WTC11 (cell line): Measurements from ENCODE around the gene UBE2H. TPM values are rescaled to one million over a fixed set of nuclear protein-coding genes. Genes with fewer than 3 reads are reported as not detected.
"Not testable (repeated sequence)": the region's sequence is repeated elsewhere in the genome, so short reads cannot be mapped to it uniquely, and the experiment has no call there.

Experiments used
- ATAC-seq: fragments of 200-7000 bp; cut with Tn5 transposase; 2 replicates; pipeline ENCODE4 v1.10.0; 2021; ENCODE audit warnings: mild to moderate bottlenecking, moderate library complexity
- CTCF ChIA-PET: fragments of 300-600 bp; sonication (Branson Sonifier 250); formaldehyde crosslinking; loops from one replicate; lab custom pipeline; 2021; ENCODE audit warnings: antibody characterized with exemption; lab: Charles Lee
- POLR2A ChIA-PET: fragments of 350-600 bp; sonication (Branson Sonifier 250); formaldehyde crosslinking; loops from one replicate; lab custom pipeline; 2021; ENCODE audit warnings: antibody characterized with exemption; lab: Charles Lee
- DNase-seq: peaks from one replicate; pipeline ENCODE4 v3.0.0; 2021; ENCODE audit warnings: low spot score
- H3K27ac Mint-ChIP-seq: 2 replicates; pipeline ENCODE4 v1.8.0; 2021; ENCODE audit warnings: mixed read lengths
- H3K27me3 Mint-ChIP-seq: 2 replicates; pipeline ENCODE4 v1.8.0; 2021; ENCODE audit warnings: low read depth, mild to moderate bottlenecking, moderate library complexity, mixed read lengths
- H3K36me3 Mint-ChIP-seq: 2 replicates; pipeline ENCODE4 v1.8.0; 2021; ENCODE audit warnings: mixed read lengths
- H3K4me1 Mint-ChIP-seq: 2 replicates; pipeline ENCODE4 v1.8.0; 2022; ENCODE audit warnings: mixed read lengths
- H3K4me3 Mint-ChIP-seq: 2 replicates; pipeline ENCODE4 v1.8.0; 2021; ENCODE audit warnings: mild to moderate bottlenecking, moderate library complexity, mixed read lengths
- H3K9me3 Mint-ChIP-seq: 2 replicates; pipeline ENCODE4 v1.8.0; 2021; ENCODE audit warnings: mixed read lengths
- CBFB ChIP-seq: sonication (generic); formaldehyde crosslinking; IDR thresholded peaks from 2 replicates; pipeline ENCODE4 v1.8.1; 2022; ENCODE audit warnings: mild to moderate bottlenecking, low read depth, missing genetic modification reagents
- CREB1 ChIP-seq: sonication (generic); formaldehyde crosslinking; IDR thresholded peaks from 2 replicates; pipeline ENCODE4 v1.8.0; 2023; ENCODE audit warnings: mild to moderate bottlenecking, missing genetic modification reagents
- CREM ChIP-seq: sonication (generic); formaldehyde crosslinking; IDR thresholded peaks from 2 replicates; pipeline ENCODE4 v1.8.1; 2022; ENCODE audit warnings: mild to moderate bottlenecking, missing genetic modification reagents, moderate library complexity
- FOXK1 ChIP-seq: sonication (generic); formaldehyde crosslinking; IDR thresholded peaks from 2 replicates; pipeline ENCODE4 v1.8.0; 2022; ENCODE audit warnings: mild to moderate bottlenecking, moderate library complexity, missing genetic modification reagents
- HMGA2 ChIP-seq: fragments of 250-450 bp; sonication (Bioruptor Pico); IDR thresholded peaks from 2 replicates; pipeline ENCODE4 v1.4.0; 2021; ENCODE audit warnings: mild to moderate bottlenecking, moderate library complexity
- KAT7 ChIP-seq: sonication (generic); formaldehyde crosslinking; IDR thresholded peaks from 2 replicates; pipeline ENCODE4 v1.8.1; 2023; ENCODE audit warnings: missing genetic modification reagents, mild to moderate bottlenecking, borderline replicate concordance
- NFE2L1 ChIP-seq: sonication (generic); formaldehyde crosslinking; IDR thresholded peaks from 2 replicates; pipeline ENCODE4 v1.8.1; 2023; ENCODE audit warnings: missing genetic modification reagents
- OVOL2 ChIP-seq: fragments of 250-450 bp; sonication (Bioruptor Pico); IDR thresholded peaks from 2 replicates; pipeline ENCODE4 v1.9.0; 2021; ENCODE audit warnings: mild to moderate bottlenecking, borderline replicate concordance
- RORB ChIP-seq: fragments of 250-450 bp; sonication (Bioruptor Pico); IDR thresholded peaks from 2 replicates; pipeline ENCODE4 v1.9.0; 2021; ENCODE audit warnings: mild to moderate bottlenecking
- TEAD1 ChIP-seq: sonication (generic); formaldehyde crosslinking; IDR thresholded peaks from 2 replicates; pipeline ENCODE4 v1.8.0; 2022; ENCODE audit warnings: mild to moderate bottlenecking, missing genetic modification reagents
- ZNF121 ChIP-seq: sonication (generic); formaldehyde crosslinking; IDR thresholded peaks from 2 replicates; pipeline ENCODE4 v1.8.0; 2023; ENCODE audit warnings: missing genetic modification reagents
- ZNF396 ChIP-seq: fragments of 250-450 bp; sonication (Bioruptor Pico); IDR thresholded peaks from 2 replicates; pipeline ENCODE4 v1.8.0; 2021; ENCODE audit warnings: mild to moderate bottlenecking, moderate library complexity, borderline replicate concordance
- ZNF416 ChIP-seq: fragments of 250-450 bp; sonication (Bioruptor Pico); IDR thresholded peaks from 2 replicates; pipeline ENCODE4 v1.9.0; 2021; ENCODE audit warnings: mild to moderate bottlenecking, inconsistent platforms
- total RNA-seq: library from RNA; stranded (reverse); gene quantifications from 3 replicates; pipeline ENCODE4 v1.2.3, GENCODE V29; 2021
- TF ChIP-seq, protein P1 (sequence below): sonication (generic); formaldehyde crosslinking; IDR thresholded peaks from 2 replicates; pipeline ENCODE4 v1.8.0; 2022; ENCODE audit warnings: mild to moderate bottlenecking, missing genetic modification reagents
- TF ChIP-seq, protein P2 (sequence below): sonication (generic); formaldehyde crosslinking; IDR thresholded peaks from 2 replicates; pipeline ENCODE4 v1.8.0; 2023; ENCODE audit warnings: mild to moderate bottlenecking, missing genetic modification reagents
- TF ChIP-seq, protein P3 (sequence below): fragments of 250-450 bp; sonication (Bioruptor Pico); IDR thresholded peaks from 2 replicates; pipeline ENCODE4 v1.9.0; 2021; ENCODE audit warnings: moderate library complexity, mild to moderate bottlenecking, inconsistent platforms, borderline replicate concordance
- TF ChIP-seq, protein P4 (sequence below): sonication (generic); formaldehyde crosslinking; IDR thresholded peaks from 2 replicates; pipeline ENCODE4 v1.8.1; 2022; ENCODE audit warnings: mild to moderate bottlenecking, moderate library complexity, missing genetic modification reagents
- TF ChIP-seq, protein P5 (sequence below): fragments of 250-450 bp; sonication (Bioruptor Pico); conservative IDR thresholded peaks from 2 replicates; pipeline ENCODE4 v1.9.0; 2021; ENCODE audit warnings: mild to moderate bottlenecking
- TF ChIP-seq, protein P6 (sequence below): sonication (generic); formaldehyde crosslinking; conservative IDR thresholded peaks from 2 replicates; pipeline ENCODE4 v1.8.1; 2023; ENCODE audit warnings: mild to moderate bottlenecking, low read depth, missing genetic modification reagents, moderate library complexity
- TF ChIP-seq, protein P7 (sequence below): sonication (generic); formaldehyde crosslinking; IDR thresholded peaks from 2 replicates; pipeline ENCODE4 v1.8.0; 2022; ENCODE audit warnings: mild to moderate bottlenecking, missing genetic modification reagents

The UBE2H gene
- total RNA-seq, 1 experiment from 2014 or later = 55.0 TPM

DNA sequence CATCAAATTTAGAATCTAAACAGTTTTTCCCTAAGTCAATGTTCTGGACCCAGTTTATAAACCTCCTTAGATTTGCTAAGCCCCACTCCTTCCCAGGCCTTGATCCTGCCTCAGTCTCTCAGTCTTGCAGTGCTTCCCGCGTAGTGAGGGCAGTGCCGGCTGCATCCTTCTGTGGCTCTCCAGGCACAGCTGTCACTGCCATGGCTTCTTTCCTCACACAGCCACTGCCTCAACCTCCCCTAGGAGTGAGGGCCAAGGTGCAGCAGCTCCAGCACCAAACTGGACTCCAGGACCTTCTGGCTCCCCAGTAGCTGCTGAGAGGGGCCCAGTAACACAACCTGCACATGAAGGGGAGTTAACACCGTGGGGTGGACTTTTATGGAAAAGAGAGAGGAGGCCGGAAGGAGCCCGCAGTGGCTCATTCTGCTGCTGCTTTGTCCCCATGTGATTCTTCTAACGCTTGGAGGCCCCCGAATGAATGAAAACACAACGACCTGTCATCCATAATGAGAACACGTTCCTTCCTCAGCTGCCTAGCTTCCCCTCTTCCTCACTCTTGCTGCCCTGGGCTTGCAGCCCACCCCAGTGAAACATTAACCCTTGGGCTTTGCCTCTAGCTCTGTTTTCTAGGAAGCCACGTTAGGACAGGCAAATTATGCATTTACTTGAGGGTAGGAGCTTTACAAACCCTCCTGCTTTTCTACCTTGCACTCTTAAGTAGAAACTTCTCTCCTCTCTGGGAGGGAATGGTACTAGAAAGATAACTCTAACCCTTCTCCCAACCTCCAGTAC lies 16.0 kb upstream of the UBE2H start:
- H3K9me3 Mint-ChIP-seq = no peaks in the 10 kb centered on the region
- ChIA-PET CTCF (no interaction called here), POLR2A (no interaction called here)
- TF ChIP-seq HMGA2 (CRISPR knock-in tag) = no peak
- TF ChIP-seq, protein P1, sequence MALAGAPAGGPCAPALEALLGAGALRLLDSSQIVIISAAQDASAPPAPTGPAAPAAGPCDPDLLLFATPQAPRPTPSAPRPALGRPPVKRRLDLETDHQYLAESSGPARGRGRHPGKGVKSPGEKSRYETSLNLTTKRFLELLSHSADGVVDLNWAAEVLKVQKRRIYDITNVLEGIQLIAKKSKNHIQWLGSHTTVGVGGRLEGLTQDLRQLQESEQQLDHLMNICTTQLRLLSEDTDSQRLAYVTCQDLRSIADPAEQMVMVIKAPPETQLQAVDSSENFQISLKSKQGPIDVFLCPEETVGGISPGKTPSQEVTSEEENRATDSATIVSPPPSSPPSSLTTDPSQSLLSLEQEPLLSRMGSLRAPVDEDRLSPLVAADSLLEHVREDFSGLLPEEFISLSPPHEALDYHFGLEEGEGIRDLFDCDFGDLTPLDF (CRISPR knock-in tag) = no peak
- TF ChIP-seq, protein P2, sequence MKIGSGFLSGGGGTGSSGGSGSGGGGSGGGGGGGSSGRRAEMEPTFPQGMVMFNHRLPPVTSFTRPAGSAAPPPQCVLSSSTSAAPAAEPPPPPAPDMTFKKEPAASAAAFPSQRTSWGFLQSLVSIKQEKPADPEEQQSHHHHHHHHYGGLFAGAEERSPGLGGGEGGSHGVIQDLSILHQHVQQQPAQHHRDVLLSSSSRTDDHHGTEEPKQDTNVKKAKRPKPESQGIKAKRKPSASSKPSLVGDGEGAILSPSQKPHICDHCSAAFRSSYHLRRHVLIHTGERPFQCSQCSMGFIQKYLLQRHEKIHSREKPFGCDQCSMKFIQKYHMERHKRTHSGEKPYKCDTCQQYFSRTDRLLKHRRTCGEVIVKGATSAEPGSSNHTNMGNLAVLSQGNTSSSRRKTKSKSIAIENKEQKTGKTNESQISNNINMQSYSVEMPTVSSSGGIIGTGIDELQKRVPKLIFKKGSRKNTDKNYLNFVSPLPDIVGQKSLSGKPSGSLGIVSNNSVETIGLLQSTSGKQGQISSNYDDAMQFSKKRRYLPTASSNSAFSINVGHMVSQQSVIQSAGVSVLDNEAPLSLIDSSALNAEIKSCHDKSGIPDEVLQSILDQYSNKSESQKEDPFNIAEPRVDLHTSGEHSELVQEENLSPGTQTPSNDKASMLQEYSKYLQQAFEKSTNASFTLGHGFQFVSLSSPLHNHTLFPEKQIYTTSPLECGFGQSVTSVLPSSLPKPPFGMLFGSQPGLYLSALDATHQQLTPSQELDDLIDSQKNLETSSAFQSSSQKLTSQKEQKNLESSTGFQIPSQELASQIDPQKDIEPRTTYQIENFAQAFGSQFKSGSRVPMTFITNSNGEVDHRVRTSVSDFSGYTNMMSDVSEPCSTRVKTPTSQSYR (CRISPR knock-in tag) = no peak
- TF ChIP-seq ZNF416 = no peak
- TF ChIP-seq, protein P3, sequence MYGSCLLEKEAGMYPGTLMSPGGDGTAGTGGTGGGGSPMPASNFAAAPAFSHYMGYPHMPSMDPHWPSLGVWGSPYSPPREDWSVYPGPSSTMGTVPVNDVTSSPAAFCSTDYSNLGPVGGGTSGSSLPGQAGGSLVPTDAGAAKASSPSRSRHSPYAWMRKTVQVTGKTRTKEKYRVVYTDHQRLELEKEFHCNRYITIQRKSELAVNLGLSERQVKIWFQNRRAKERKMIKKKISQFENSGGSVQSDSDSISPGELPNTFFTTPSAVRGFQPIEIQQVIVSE (CRISPR knock-in tag) = no peak
- TF ChIP-seq, protein P4, sequence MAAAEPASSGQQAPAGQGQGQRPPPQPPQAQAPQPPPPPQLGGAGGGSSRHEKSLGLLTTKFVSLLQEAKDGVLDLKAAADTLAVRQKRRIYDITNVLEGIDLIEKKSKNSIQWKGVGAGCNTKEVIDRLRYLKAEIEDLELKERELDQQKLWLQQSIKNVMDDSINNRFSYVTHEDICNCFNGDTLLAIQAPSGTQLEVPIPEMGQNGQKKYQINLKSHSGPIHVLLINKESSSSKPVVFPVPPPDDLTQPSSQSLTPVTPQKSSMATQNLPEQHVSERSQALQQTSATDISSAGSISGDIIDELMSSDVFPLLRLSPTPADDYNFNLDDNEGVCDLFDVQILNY (CRISPR knock-in tag) = no peak
- TF ChIP-seq KAT7 = no peak
- TF ChIP-seq NFE2L1 (CRISPR knock-in tag) = no peak
- TF ChIP-seq, protein P5, sequence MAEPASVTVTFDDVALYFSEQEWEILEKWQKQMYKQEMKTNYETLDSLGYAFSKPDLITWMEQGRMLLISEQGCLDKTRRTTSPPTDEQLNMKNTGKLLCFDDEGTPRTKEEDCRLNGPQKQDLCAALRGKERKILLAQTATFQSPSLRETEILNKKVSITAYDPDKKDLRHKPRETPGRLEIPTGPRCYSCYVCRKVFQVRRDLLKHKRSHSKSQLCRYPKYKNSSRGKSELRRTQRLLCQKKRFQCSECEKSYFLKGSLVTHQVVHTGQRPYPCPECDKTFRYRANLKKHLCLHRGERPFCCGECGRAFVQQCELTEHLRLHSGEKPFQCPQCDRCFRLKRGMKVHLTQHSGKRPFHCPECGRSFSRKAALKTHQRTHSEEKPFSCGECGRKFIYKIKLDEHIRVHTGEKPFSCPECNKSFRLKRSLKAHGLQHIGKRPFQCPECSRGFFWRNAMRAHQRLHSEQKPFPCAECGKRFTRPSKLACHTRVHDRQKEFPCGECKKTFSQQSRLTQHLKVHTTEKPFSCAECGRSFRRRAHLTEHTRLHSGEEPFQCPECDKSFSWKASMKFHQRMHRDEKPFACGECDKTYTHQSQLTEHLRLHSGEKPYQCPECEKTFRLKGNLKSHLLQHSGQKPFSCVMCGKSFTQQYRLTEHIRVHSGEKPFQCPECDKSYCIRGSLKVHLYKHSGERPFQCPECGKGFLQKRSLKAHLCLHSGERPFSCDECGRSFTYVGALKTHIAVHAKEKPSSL = no peak
- TF ChIP-seq CREB1 (CRISPR knock-in tag) = no peak
- no peak for TF ChIP-seq ZNF396 (CRISPR knock-in tag)
- TF ChIP-seq CBFB (CRISPR knock-in tag) = no peak
- no peak for ATAC-seq
- H3K27me3 Mint-ChIP-seq = no peaks in the 10 kb centered on the region
- no peak overlapping the region for H3K27ac Mint-ChIP-seq
- no peaks in the 10 kb centered on the region for H3K36me3 Mint-ChIP-seq
- peaks cover 14% of the 10 kb centered on the region for H3K4me1 Mint-ChIP-seq
- DNase-seq = no peak
- no peak overlapping the region for H3K4me3 Mint-ChIP-seq

DNA sequence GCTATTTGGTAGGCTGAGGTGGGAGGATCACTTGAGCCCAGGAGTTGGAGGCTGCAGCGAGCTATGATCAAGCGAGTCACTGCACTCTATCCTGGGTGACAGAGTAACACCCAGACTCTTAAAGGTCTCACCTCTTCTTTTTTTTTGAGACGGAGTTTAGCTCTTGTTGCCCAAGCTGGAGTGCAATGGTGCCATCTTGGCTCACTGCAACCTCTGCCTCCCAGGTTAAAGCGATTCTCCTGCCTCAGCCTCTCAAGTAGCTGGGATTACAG lies 7.4 kb upstream of the UBE2H start:
- CTCF ChIA-PET = interaction anchor here (1.0 to 1.5 kb wide), 3 partner anchors 11 to 135 kb away, joined by 3 to 4 read pairs (median 3); no protein-coding TSS in a partner anchor
- H3K36me3 Mint-ChIP-seq, H3K4me3 Mint-ChIP-seq, H3K9me3 Mint-ChIP-seq, DNase-seq, H3K27me3 Mint-ChIP-seq, ATAC-seq, POLR2A ChIA-PET, H3K27ac Mint-ChIP-seq: not testable (repeated sequence)
- peaks cover 14% of the 10 kb centered on the region for H3K4me1 Mint-ChIP-seq

DNA sequence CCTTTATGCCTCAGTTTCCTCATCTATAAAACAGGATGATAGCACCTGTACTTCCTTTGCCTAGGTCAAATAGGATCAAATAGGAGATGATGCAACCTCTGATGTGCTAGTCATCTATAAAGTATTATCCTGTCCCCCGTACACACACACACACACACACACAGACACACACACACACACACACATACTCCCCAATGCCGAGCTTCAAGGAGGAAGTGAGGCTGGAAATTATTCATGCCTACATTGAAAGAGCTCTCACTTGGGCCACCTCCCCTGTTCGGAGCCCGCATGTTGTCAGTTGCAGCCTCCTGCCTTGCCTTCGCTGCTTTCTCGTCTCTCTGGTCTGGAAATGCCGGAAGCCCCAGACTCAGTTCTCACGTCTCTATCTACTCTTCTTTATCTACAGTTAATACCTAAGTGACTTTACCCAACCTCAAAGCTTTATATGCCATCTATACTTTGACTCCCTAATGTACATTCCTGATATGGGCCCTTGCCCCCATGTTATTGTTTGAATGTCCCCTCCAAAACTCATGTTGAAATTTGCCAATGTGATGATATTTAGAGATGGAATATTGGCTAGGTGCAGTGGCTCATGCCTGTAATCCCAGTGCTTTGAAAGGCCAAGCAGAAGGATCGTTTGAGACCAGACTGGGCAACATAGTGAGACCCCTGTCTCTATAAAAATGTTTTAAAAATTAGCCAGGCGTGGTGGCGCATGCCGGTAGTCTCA lies 6.9 kb upstream of the UBE2H start:
- CTCF ChIA-PET = interaction anchor here (1.0 to 1.5 kb wide), 3 partner anchors 11 to 135 kb away, joined by 3 to 4 read pairs (median 3); no protein-coding TSS in a partner anchor
- H3K4me1 Mint-ChIP-seq = peaks cover 14% of the 10 kb centered on the region
- no peaks in the 10 kb centered on the region for H3K9me3 Mint-ChIP-seq
- DNase-seq (no peak), ATAC-seq (no peak)
- H3K27ac Mint-ChIP-seq = no peak overlapping the region
- no peak overlapping the region for H3K4me3 Mint-ChIP-seq
- H3K36me3 Mint-ChIP-seq = no peaks in the 10 kb centered on the region
- POLR2A ChIA-PET = interaction anchor here (0.5 to 0.6 kb wide), 3 partner anchors 8 to 987 kb away, joined by 3 read pairs; no protein-coding TSS in a partner anchor
- H3K27me3 Mint-ChIP-seq = no peaks in the 10 kb centered on the region
- TF ChIP-seq CREM (CRISPR knock-in tag) (no peak), RORB (no peak), TEAD1 (CRISPR knock-in tag) (no peak), OVOL2 (no peak), ZNF121 (peak; percentile 71; the same call in 1 of the 2 replicates), FOXK1 (CRISPR knock-in tag) (no peak)
- TF ChIP-seq, protein P6, sequence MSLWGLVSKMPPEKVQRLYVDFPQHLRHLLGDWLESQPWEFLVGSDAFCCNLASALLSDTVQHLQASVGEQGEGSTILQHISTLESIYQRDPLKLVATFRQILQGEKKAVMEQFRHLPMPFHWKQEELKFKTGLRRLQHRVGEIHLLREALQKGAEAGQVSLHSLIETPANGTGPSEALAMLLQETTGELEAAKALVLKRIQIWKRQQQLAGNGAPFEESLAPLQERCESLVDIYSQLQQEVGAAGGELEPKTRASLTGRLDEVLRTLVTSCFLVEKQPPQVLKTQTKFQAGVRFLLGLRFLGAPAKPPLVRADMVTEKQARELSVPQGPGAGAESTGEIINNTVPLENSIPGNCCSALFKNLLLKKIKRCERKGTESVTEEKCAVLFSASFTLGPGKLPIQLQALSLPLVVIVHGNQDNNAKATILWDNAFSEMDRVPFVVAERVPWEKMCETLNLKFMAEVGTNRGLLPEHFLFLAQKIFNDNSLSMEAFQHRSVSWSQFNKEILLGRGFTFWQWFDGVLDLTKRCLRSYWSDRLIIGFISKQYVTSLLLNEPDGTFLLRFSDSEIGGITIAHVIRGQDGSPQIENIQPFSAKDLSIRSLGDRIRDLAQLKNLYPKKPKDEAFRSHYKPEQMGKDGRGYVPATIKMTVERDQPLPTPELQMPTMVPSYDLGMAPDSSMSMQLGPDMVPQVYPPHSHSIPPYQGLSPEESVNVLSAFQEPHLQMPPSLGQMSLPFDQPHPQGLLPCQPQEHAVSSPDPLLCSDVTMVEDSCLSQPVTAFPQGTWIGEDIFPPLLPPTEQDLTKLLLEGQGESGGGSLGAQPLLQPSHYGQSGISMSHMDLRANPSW (CRISPR knock-in tag) = no peak
- TF ChIP-seq, protein P7, sequence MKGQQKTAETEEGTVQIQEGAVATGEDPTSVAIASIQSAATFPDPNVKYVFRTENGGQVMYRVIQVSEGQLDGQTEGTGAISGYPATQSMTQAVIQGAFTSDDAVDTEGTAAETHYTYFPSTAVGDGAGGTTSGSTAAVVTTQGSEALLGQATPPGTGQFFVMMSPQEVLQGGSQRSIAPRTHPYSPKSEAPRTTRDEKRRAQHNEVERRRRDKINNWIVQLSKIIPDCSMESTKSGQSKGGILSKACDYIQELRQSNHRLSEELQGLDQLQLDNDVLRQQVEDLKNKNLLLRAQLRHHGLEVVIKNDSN (CRISPR knock-in tag) = no peak
